GM19023 (cell line): ENCODE measurements around the gene TNIK.

Experiments used
- ATAC-seq: cut with Tn5 transposase; IDR thresholded peaks from one replicate; pipeline ENCODE4 v1.9.1; 2021; ENCODE audit warnings: mild to moderate bottlenecking, moderate library complexity; ENCODE audit not compliant: unreplicated experiment

Gene TNIK

GRCh38 chr3:171201825-171202224 lies 258.4 kb downstream of the TNIK start:
- ATAC-seq: no peak

GRCh38 chr3:171200750-171201088 lies 259.5 kb downstream of the TNIK start:
- no peak for ATAC-seq

GRCh38 chr3:171200052-171200749 lies 260.0 kb downstream of the TNIK start:
- ATAC-seq: no peak

- ATAC-seq: no peak
Observed at GRCh38 chr3:171199473-171199829, 260.8 kb downstream of the TNIK start.

GRCh38 chr3:171198781-171199472 lies 261.3 kb downstream of the TNIK start:
- ATAC-seq: no peak

- ATAC-seq: no peak
Observed at GRCh38 chr3:171195686-171196085, 264.5 kb downstream of the TNIK start.

GRCh38 chr3:171194965-171195364 lies 265.2 kb downstream of the TNIK start:
- no peak for ATAC-seq

GRCh38 chr3:171193693-171194092 lies 266.5 kb downstream of the TNIK start:
- ATAC-seq: no peak

GRCh38 chr3:171192176-171192854 lies 267.9 kb downstream of the TNIK start:
- no peak for ATAC-seq

- no peak for ATAC-seq
Observed at GRCh38 chr3:171190668-171191067, 269.5 kb downstream of the TNIK start.

- no peak for ATAC-seq
Observed at GRCh38 chr3:171189394-171190080, 270.7 kb downstream of the TNIK start.

GRCh38 chr3:171187706-171188290 lies 272.4 kb downstream of the TNIK start:
- no peak for ATAC-seq

- ATAC-seq: no peak
Observed at GRCh38 chr3:171186817-171187500, 273.2 kb downstream of the TNIK start.

GRCh38 chr3:171186383-171186782 lies 273.8 kb downstream of the TNIK start:
- no peak for ATAC-seq

- no peak for ATAC-seq
Observed at GRCh38 chr3:171185959-171186358, 274.2 kb downstream of the TNIK start.

- peak; percentile 68 for ATAC-seq
Observed at GRCh38 chr3:171184372-171184771, 275.8 kb downstream of the TNIK start.

GRCh38 chr3:171183042-171183441 lies 277.2 kb downstream of the TNIK start:
- ATAC-seq: no peak

- no peak for ATAC-seq
Observed at GRCh38 chr3:171181907-171182690, 278.1 kb downstream of the TNIK start.

GRCh38 chr3:171178714-171179113 lies 281.5 kb downstream of the TNIK start:
- no peak for ATAC-seq

- ATAC-seq: no peak
Observed at GRCh38 chr3:171177553-171177952, 282.7 kb downstream of the TNIK start.
